Trophoblast cell (in vitro differentiated cells and primary cell): Measurements from ENCODE around the gene CEP63.

Experiments used
- DNase-seq, 2 donors: peaks; one replicate each; pipeline ENCODE4 v3.0.0-alpha.2; 2016
- H2AFZ ChIP-seq: 2 replicates; pipeline ENCODE4 v1.6.1; 2013; ENCODE audit warnings: low read length, moderate library complexity, mild to moderate bottlenecking; ENCODE audit not compliant: insufficient read depth, poor library complexity
- H2AK5ac ChIP-seq: 2 replicates; pipeline ENCODE4 v1.6.1; 2013; ENCODE audit warnings: mild to moderate bottlenecking, low read length
- H2BK120ac ChIP-seq: 2 replicates; pipeline ENCODE4 v1.6.1; 2013; ENCODE audit warnings: low read length, mild to moderate bottlenecking, moderate library complexity; ENCODE audit not compliant: insufficient read depth, poor library complexity
- H2BK12ac ChIP-seq: 2 replicates; pipeline ENCODE4 v1.6.1; 2013; ENCODE audit warnings: mild to moderate bottlenecking, low read length, moderate library complexity
- H2BK5ac ChIP-seq: 2 replicates; pipeline ENCODE4 v1.6.1; 2013; ENCODE audit warnings: low read length, low read depth, moderate library complexity, mild to moderate bottlenecking; ENCODE audit not compliant: poor library complexity
- H3K14ac ChIP-seq: 2 replicates; pipeline ENCODE4 v1.6.1; 2013; ENCODE audit warnings: mild to moderate bottlenecking, low read length
- H3K18ac ChIP-seq: 2 replicates; pipeline ENCODE4 v1.6.1; 2013; ENCODE audit warnings: mild to moderate bottlenecking, low read length
- H3K23ac ChIP-seq: 2 replicates; pipeline ENCODE4 v1.6.1; 2013; ENCODE audit warnings: low read length
- H3K27ac ChIP-seq: 2 replicates; pipeline ENCODE4 v1.5.1; 2013; ENCODE audit warnings: low read depth, mild to moderate bottlenecking, inconsistent platforms, low read length, moderate library complexity
- H3K27me3 ChIP-seq: 2 replicates; pipeline ENCODE4 v1.6.1; 2013; ENCODE audit warnings: inconsistent platforms, mild to moderate bottlenecking, low read length, moderate library complexity; ENCODE audit not compliant: insufficient read depth
- H3K36me3 ChIP-seq, 2 experiments: 1 replicate in 1 of 2; 2 replicates in 1 of 2; pipeline ENCODE4 v1.6.1; 2013; ENCODE audit warnings: low read length in 2 of 2, mild to moderate bottlenecking in 2 of 2, moderate library complexity in 1 of 2; ENCODE audit not compliant: insufficient read depth in 2 of 2, control insufficient read depth in 1 of 2
- H3K4ac ChIP-seq: 2 replicates; pipeline ENCODE4 v1.6.1; 2013; ENCODE audit warnings: low read depth, mild to moderate bottlenecking, low read length, moderate library complexity
- H3K4me1 ChIP-seq, 2 experiments: 1 replicate in 1 of 2; 2 replicates in 1 of 2; pipeline ENCODE4 v1.6.1; 2013; ENCODE audit warnings: low read length in 2 of 2, mild to moderate bottlenecking in 2 of 2, moderate library complexity in 1 of 2; ENCODE audit not compliant: insufficient read depth in 2 of 2, control insufficient read depth in 1 of 2
- H3K4me2 ChIP-seq: 2 replicates; pipeline ENCODE4 v1.6.1; 2013; ENCODE audit warnings: inconsistent platforms, mild to moderate bottlenecking, low read length, moderate library complexity
- H3K4me3 ChIP-seq: 2 replicates; pipeline ENCODE4 v1.5.1; 2013; ENCODE audit warnings: mild to moderate bottlenecking, low read depth, low read length, inconsistent platforms
- H3K79me1 ChIP-seq: one replicate; pipeline ENCODE4 v1.6.1; 2013; ENCODE audit warnings: low read length
- H3K79me2 ChIP-seq: 2 replicates; pipeline ENCODE4 v1.6.1; 2013; ENCODE audit warnings: low read length, mild to moderate bottlenecking; ENCODE audit not compliant: control insufficient read depth, insufficient read depth, poor library complexity
- H3K9ac ChIP-seq: 2 replicates; pipeline ENCODE4 v1.6.1; 2013; ENCODE audit warnings: mild to moderate bottlenecking, low read length
- H3K9me3 ChIP-seq: 2 replicates; pipeline ENCODE4 v1.6.1; 2013; ENCODE audit warnings: low read depth, mild to moderate bottlenecking, control low read depth, inconsistent platforms, low read length; ENCODE audit not compliant: insufficient read depth
- H4K12ac ChIP-seq: 2 replicates; pipeline ENCODE4 v1.6.1; 2013; ENCODE audit warnings: low read depth, mild to moderate bottlenecking, low read length, moderate library complexity
- H4K8ac ChIP-seq: 2 replicates; pipeline ENCODE4 v1.6.1; 2013; ENCODE audit warnings: low read depth, mild to moderate bottlenecking, low read length, moderate library complexity
- H4K91ac ChIP-seq: one replicate; pipeline ENCODE4 v1.6.1; 2013; ENCODE audit warnings: low read depth, mild to moderate bottlenecking, low read length, moderate library complexity
- WGBS: extraction: QIAGEN DNeasy Blood & Tissue Kit; methylation state at CpG from one replicate; pipeline ENCODE4 v1.1.7; 2013; ENCODE audit warnings: missing lambda C conversion rate; ENCODE audit not compliant: insufficient read length, insufficient coverage; ENCODE audit errors: extremely low coverage; 5-methylcytosine and 5-hydroxymethylcytosine counted together

The CEP63 gene

GRCh38 chr3:134605556-134605955 lies 119.7 kb downstream of the CEP63 start:
- no peak overlapping the region for H3K4me2 ChIP-seq
- H3K36me3 ChIP-seq = no peaks in the 10 kb centered on the region
- H3K14ac ChIP-seq = no peak overlapping the region
- no peaks in the 10 kb centered on the region for H3K27me3 ChIP-seq
- no peaks in the 10 kb centered on the region for H3K79me2 ChIP-seq
- H2BK120ac ChIP-seq = no peak overlapping the region
- H2BK5ac ChIP-seq = no peak overlapping the region
- no peak overlapping the region for H3K23ac ChIP-seq
- H2AK5ac ChIP-seq = no peak overlapping the region
- H4K91ac ChIP-seq = no peak overlapping the region
- H3K4me1 ChIP-seq = peaks cover 5 to 6% of the 10 kb centered on the region in 2 experiments
- H3K79me1 ChIP-seq = no peaks in the 10 kb centered on the region
- H3K9ac ChIP-seq = no peak overlapping the region
- no peak overlapping the region for H4K8ac ChIP-seq
- no peak overlapping the region for H3K4ac ChIP-seq
- no peak overlapping the region for H3K18ac ChIP-seq
- no peak overlapping the region for H2BK12ac ChIP-seq
- H4K12ac ChIP-seq = no peak overlapping the region
- no peak for DNase-seq
- no peaks in the 10 kb centered on the region for H3K9me3 ChIP-seq
- no peak overlapping the region for H2AFZ ChIP-seq
- no peak overlapping the region for H3K4me3 ChIP-seq
- WGBS = no CpG with 5 or more reads among the region's 6 CpGs
- H3K27ac ChIP-seq = no peak overlapping the region

GRCh38 chr3:134606033-134607025 lies 120.5 kb downstream of the CEP63 start:
- H3K36me3 ChIP-seq = no peaks in the 10 kb centered on the region
- H3K4me1 ChIP-seq = peaks cover 4 to 6% of the 10 kb centered on the region in 2 experiments
- H2BK120ac ChIP-seq = no peak overlapping the region
- H4K12ac ChIP-seq = no peak overlapping the region
- no peaks in the 10 kb centered on the region for H3K79me2 ChIP-seq
- no peak overlapping the region for H3K27ac ChIP-seq
- H4K8ac ChIP-seq = no peak overlapping the region
- no peaks in the 10 kb centered on the region for H3K79me1 ChIP-seq
- H2BK12ac ChIP-seq = no peak overlapping the region
- no peak for DNase-seq
- H3K23ac ChIP-seq = no peak overlapping the region
- H2AK5ac ChIP-seq = no peak overlapping the region
- no CpG with 5 or more reads among the region's 12 CpGs for WGBS
- H2BK5ac ChIP-seq = no peak overlapping the region
- no peak overlapping the region for H3K18ac ChIP-seq
- no peaks in the 10 kb centered on the region for H3K9me3 ChIP-seq
- no peak overlapping the region for H3K4me3 ChIP-seq
- no peak overlapping the region for H3K14ac ChIP-seq
- H3K9ac ChIP-seq = no peak overlapping the region
- H3K27me3 ChIP-seq = no peaks in the 10 kb centered on the region
- no peak overlapping the region for H3K4ac ChIP-seq
- H4K91ac ChIP-seq = no peak overlapping the region
- no peak overlapping the region for H3K4me2 ChIP-seq
- H2AFZ ChIP-seq = no peak overlapping the region

- peaks cover 0 to 2% of the 10 kb centered on the region in 2 experiments for H3K4me1 ChIP-seq
- no peak overlapping the region for H4K91ac ChIP-seq
- no peak overlapping the region for H3K4me3 ChIP-seq
- H3K9ac ChIP-seq = no peak overlapping the region
- H4K12ac ChIP-seq = no peak overlapping the region
- no peak overlapping the region for H3K23ac ChIP-seq
- H3K4ac ChIP-seq = no peak overlapping the region
- DNase-seq = no peak
- no peak overlapping the region for H2AFZ ChIP-seq
- H3K14ac ChIP-seq = no peak overlapping the region
- H2BK12ac ChIP-seq = no peak overlapping the region
- no peaks in the 10 kb centered on the region for H3K79me1 ChIP-seq
- H3K79me2 ChIP-seq = no peaks in the 10 kb centered on the region
- no peak overlapping the region for H2AK5ac ChIP-seq
- H3K4me2 ChIP-seq = no peak overlapping the region
- H3K27ac ChIP-seq = no peak overlapping the region
- no peak overlapping the region for H2BK120ac ChIP-seq
- no peaks in the 10 kb centered on the region for H3K9me3 ChIP-seq
- WGBS = no CpG with 5 or more reads among the region's 13 CpGs
- no peak overlapping the region for H2BK5ac ChIP-seq
- H4K8ac ChIP-seq = no peak overlapping the region
- H3K18ac ChIP-seq = no peak overlapping the region
- H3K27me3 ChIP-seq = no peaks in the 10 kb centered on the region
- no peaks in the 10 kb centered on the region for H3K36me3 ChIP-seq
Measured at GRCh38 chr3:134607054-134608022, 121.5 kb downstream of the CEP63 start.

GRCh38 chr3:134608023-134608770 lies 122.3 kb downstream of the CEP63 start:
- no peak overlapping the region for H3K14ac ChIP-seq
- no peak overlapping the region for H3K18ac ChIP-seq
- H3K4me1 ChIP-seq = no peaks in the 10 kb centered on the region
- H3K4me3 ChIP-seq = no peak overlapping the region
- no peaks in the 10 kb centered on the region for H3K36me3 ChIP-seq
- H4K8ac ChIP-seq = no peak overlapping the region
- no peak overlapping the region for H3K27ac ChIP-seq
- no peaks in the 10 kb centered on the region for H3K27me3 ChIP-seq
- H3K9me3 ChIP-seq = no peaks in the 10 kb centered on the region
- no peak overlapping the region for H3K23ac ChIP-seq
- H3K79me1 ChIP-seq = no peaks in the 10 kb centered on the region
- no peak overlapping the region for H2AFZ ChIP-seq
- H3K4me2 ChIP-seq = no peak overlapping the region
- no peak overlapping the region for H2AK5ac ChIP-seq
- no peak overlapping the region for H3K9ac ChIP-seq
- H2BK120ac ChIP-seq = no peak overlapping the region
- no peak overlapping the region for H4K91ac ChIP-seq
- no peak for DNase-seq
- no peak overlapping the region for H2BK12ac ChIP-seq
- H2BK5ac ChIP-seq = no peak overlapping the region
- WGBS = no CpG with 5 or more reads among the region's 6 CpGs
- H3K79me2 ChIP-seq = no peaks in the 10 kb centered on the region
- H4K12ac ChIP-seq = no peak overlapping the region
- H3K4ac ChIP-seq = no peak overlapping the region
